Erythroblast (primary cell): ENCODE results near the gene EYA2.

Source experiments
- GATA1 ChIP-seq: IDR thresholded peaks from 2 replicates; pipeline ENCODE4 v1.6.1; 2011; ENCODE audit warnings: low read depth, mild to moderate bottlenecking, control low read depth, low read length, moderate library complexity
- POLR2A ChIP-seq: IDR thresholded peaks from 2 replicates; pipeline ENCODE4 v1.6.1; 2011; ENCODE audit warnings: mild to moderate bottlenecking, low read length

DNA sequence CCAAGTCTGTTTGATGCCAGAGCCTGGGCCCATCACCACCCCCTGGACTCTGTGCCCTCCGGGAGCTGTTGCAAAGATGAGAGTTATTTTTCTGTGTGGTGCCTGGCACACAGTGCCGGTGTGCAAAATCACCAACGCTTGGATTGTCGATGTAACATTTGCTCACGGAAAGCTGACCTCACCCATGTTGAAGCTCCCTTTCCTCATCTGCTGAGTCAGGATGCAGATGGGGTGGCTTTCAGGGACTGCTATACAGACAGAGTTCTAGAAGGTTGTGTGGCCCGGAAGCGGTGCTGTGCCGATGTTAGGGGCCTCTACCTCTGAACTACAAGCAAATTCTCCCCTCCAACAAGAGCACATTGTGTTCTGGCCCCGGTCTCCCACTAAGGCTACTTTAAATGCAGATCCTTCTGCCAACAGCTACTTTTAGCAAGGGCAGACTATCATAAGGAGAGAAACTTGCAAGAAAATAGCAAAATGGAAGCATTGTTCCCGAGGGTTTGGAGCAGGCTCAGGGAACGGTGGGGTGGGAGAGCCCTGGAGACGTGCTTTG, 34.0 kb downstream of the EYA2 start:
- TF ChIP-seq POLR2A (no peak), GATA1 (no peak)
